ENCODE results near the gene SFXN4. TPM values are rescaled to one million over a fixed set of nuclear protein-coding genes. Genes with fewer than 3 reads are reported as not detected.

The SFXN4 gene
- polyA plus RNA-seq, 2 of the 4 experiments (the other 2 are of a cell fraction): 39.3 to 66.0 TPM

DNA sequence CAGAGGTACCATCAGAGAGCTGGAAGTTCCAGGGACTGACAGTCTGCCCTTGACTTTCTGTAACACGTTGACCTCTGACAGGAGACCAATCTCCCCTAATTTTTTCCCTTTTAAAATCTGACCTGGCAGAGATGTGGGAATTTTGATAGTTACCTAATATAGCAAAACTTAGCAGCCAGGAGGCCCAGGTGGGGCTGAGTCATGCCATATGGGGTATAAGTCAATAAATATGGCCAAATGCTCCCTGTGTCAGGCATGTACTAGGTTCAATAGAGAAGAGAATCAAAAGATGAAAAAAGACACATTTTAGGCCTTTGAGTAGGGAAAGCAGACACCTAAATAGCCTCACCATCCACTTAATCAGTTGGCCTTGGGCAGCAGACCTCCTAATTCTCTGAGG lies 35.7 kb upstream of the SFXN4 start:
- H3K4me2 ChIP-seq: no peak overlapping the region
- ATAC-seq: no peak
- no peak for DNase-seq (ENCODE audit: low read depth in 1 of 2, low spot score in 1 of 2)
- POLR2A ChIA-PET: no interaction called here
- TF ChIP-seq, protein P1, sequence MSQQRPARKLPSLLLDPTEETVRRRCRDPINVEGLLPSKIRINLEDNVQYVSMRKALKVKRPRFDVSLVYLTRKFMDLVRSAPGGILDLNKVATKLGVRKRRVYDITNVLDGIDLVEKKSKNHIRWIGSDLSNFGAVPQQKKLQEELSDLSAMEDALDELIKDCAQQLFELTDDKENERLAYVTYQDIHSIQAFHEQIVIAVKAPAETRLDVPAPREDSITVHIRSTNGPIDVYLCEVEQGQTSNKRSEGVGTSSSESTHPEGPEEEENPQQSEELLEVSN (IDR thresholded peaks at IDR 0.05; ENCODE audit: borderline replicate concordance, low read depth): no peak
- TF ChIP-seq JUNB (IDR thresholded peaks at IDR 0.05) (no peak), NPAS2 (CRISPR knock-in tag; IDR thresholded peaks at IDR 0.05; ENCODE audit: borderline replicate concordance) (no peak)
- TF ChIP-seq, protein P2, sequence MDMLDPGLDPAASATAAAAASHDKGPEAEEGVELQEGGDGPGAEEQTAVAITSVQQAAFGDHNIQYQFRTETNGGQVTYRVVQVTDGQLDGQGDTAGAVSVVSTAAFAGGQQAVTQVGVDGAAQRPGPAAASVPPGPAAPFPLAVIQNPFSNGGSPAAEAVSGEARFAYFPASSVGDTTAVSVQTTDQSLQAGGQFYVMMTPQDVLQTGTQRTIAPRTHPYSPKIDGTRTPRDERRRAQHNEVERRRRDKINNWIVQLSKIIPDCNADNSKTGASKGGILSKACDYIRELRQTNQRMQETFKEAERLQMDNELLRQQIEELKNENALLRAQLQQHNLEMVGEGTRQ (IDR thresholded peaks at IDR 0.05): no peak
- H3K27ac ChIP-seq: no peak overlapping the region
- no peak overlapping the region for H3K4me3 ChIP-seq
- FAIRE-seq: no peak
- no peaks in the 10 kb centered on the region for H3K9me3 ChIP-seq
- H3K4me1 ChIP-seq: peaks cover 4% of the 10 kb centered on the region
- WGBS (ENCODE audit: missing lambda C conversion rate): 61% methylated on average over 1 of the region's 1 CpG
- CTCF ChIA-PET: interaction anchor here (0.5 to 16.9 kb wide), 9 partner anchors 7 to 342 kb away, joined by 3 to 283 read pairs (median 37); partner anchors contain the start of genes GRK5 and RGS10

DNA sequence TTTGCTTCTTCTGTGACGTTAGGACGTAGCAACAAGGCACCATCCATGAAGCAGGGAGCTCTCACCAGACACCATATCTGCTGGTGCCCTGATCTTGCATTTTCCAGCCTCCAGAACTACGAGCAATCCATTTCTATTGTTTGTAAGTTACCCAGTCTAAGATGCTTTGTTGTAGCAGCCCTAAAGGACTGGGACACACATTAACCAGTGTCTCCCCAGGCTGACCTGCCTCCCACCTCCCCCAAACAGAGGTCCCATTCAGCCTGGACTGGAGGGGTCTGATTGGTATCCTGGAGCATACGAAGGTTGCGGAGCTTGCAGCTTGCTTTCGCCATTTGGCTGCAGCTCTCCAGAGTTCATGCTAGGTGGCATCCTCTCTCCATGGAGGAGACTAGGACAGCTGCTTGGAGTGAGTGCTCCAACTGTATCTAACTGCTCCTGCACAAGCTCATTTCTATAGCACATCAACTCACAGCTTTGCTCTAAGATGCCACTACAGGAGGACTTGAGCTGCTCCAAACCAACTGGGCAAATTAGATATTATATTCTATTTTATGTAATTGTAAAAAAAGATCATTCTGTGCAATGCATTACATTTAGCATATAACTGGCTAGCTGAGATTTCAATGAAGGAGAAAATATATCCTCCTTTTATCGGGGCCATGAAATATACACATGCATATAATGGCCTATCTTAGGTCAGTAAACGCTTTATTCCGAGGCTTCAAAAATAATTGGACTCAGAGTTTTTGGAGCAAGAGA lies 33.9 kb upstream of the SFXN4 start:
- Histone ChIP-seq H3K27ac (no peak overlapping the region), H3K4me3 (no peak overlapping the region), H3K4me2 (peak overlapping the region; percentile 46), H3K4me1 (no peaks in the 10 kb centered on the region; the same call in 2 of the 3 replicates), H3K9me3 (no peaks in the 10 kb centered on the region)
- POLR2A ChIA-PET: interaction anchor here (0.5 to 1.1 kb wide), 5 partner anchors 95 to 344 kb away, joined by 3 to 5 read pairs (median 4); partner anchors contain the start of genes DENND10 and RGS10
- 46% methylated on average over 6 of the region's 9 CpGs for WGBS (ENCODE audit: missing lambda C conversion rate)
- CTCF ChIA-PET: interaction anchor here (0.5 to 16.9 kb wide), 87 partner anchors 9 to 640 kb away, joined by 3 to 283 read pairs (median 4); partner anchors contain the start of genes GRK5 and RGS10
- ATAC-seq: peak; percentile 96 to 98
- TF ChIP-seq SMC3 (IDR thresholded peaks at IDR 0.05) (peak; percentile 84), RAD21 (conservative IDR thresholded peaks at IDR 0.05 in 1 of 2, IDR thresholded peaks at IDR 0.05 in 1 of 2) (peak; percentile 95 to 98), RARB (CRISPR knock-in tag; IDR thresholded peaks at IDR 0.05) (no peak)
- TF ChIP-seq, protein P3, sequence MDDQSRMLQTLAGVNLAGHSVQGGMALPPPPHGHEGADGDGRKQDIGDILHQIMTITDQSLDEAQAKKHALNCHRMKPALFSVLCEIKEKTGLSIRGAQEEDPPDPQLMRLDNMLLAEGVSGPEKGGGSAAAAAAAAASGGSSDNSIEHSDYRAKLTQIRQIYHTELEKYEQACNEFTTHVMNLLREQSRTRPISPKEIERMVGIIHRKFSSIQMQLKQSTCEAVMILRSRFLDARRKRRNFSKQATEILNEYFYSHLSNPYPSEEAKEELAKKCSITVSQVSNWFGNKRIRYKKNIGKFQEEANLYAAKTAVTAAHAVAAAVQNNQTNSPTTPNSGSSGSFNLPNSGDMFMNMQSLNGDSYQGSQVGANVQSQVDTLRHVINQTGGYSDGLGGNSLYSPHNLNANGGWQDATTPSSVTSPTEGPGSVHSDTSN (IDR thresholded peaks at IDR 0.05): no peak
- TF ChIP-seq, protein P4, sequence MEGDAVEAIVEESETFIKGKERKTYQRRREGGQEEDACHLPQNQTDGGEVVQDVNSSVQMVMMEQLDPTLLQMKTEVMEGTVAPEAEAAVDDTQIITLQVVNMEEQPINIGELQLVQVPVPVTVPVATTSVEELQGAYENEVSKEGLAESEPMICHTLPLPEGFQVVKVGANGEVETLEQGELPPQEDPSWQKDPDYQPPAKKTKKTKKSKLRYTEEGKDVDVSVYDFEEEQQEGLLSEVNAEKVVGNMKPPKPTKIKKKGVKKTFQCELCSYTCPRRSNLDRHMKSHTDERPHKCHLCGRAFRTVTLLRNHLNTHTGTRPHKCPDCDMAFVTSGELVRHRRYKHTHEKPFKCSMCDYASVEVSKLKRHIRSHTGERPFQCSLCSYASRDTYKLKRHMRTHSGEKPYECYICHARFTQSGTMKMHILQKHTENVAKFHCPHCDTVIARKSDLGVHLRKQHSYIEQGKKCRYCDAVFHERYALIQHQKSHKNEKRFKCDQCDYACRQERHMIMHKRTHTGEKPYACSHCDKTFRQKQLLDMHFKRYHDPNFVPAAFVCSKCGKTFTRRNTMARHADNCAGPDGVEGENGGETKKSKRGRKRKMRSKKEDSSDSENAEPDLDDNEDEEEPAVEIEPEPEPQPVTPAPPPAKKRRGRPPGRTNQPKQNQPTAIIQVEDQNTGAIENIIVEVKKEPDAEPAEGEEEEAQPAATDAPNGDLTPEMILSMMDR (IDR thresholded peaks at IDR 0.05): peak; percentile 89
- DNase-seq (ENCODE audit: low read depth in 1 of 2, low spot score in 1 of 2): peak; percentile 68 to 87
- FAIRE-seq: peak; percentile 49

DNA sequence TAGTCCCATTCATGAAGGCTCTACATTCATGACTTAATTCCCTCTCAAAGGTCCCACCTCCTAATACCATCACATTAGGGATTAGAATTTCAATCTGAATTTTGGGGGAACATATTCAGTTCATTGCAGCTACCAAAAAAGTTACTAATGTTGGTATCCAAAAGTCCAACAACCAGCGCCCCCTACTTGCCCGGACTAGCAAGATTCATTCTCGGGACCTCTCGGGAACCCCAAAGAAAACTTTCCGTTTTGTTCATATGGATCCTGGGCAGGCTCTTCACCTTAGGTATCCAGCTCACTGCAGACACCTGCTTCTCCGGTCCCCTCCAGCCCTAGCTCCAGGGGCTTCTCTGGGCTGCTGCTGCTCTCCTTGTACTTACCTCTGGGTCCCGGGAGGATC lies 32.9 kb upstream of the SFXN4 start:
- H3K9me3 ChIP-seq: no peaks in the 10 kb centered on the region
- 30% methylated on average over 7 of the region's 7 CpGs for WGBS (ENCODE audit: missing lambda C conversion rate)
- TF ChIP-seq NFE2L2 (conservative IDR thresholded peaks at IDR 0.05; ENCODE audit: low read length) (no peak), RAD21 (conservative IDR thresholded peaks at IDR 0.05 in 1 of 2, IDR thresholded peaks at IDR 0.05 in 1 of 2) (peak; percentile 36 to 51; a peak in 4 of 5 replicates), SMC3 (IDR thresholded peaks at IDR 0.05) (0 out of 3 replicates have a peak, but pooled peaks have one; percentile 25), CBX8 (IDR thresholded peaks at IDR 0.05) (no peak)
- TF ChIP-seq, protein P4 (IDR thresholded peaks at IDR 0.05): peak; percentile 55
- no peak overlapping the region for H3K27ac ChIP-seq
- H3K4me2 ChIP-seq: peak overlapping the region; percentile 41; the same call in 2 of the 3 replicates
- CTCF ChIA-PET: interaction anchor here (0.6 to 16.9 kb wide), 58 partner anchors 8 to 660 kb away, joined by 3 to 283 read pairs (median 5); partner anchors contain the start of genes GRK5 and RGS10
- no peak for FAIRE-seq
- DNase-seq (ENCODE audit: low read depth in 1 of 2, low spot score in 1 of 2): peak in 1 of 2 experiments; percentile 28
- peak; percentile 48 to 66; a peak in 4 of 6 replicates for ATAC-seq
- POLR2A ChIA-PET: no interaction called here
- H3K4me1 ChIP-seq: no peaks in the 10 kb centered on the region; the same call in 2 of the 3 replicates
- H3K4me3 ChIP-seq: no peak overlapping the region
